ENCODE results near the gene CIDEB.

DNA sequence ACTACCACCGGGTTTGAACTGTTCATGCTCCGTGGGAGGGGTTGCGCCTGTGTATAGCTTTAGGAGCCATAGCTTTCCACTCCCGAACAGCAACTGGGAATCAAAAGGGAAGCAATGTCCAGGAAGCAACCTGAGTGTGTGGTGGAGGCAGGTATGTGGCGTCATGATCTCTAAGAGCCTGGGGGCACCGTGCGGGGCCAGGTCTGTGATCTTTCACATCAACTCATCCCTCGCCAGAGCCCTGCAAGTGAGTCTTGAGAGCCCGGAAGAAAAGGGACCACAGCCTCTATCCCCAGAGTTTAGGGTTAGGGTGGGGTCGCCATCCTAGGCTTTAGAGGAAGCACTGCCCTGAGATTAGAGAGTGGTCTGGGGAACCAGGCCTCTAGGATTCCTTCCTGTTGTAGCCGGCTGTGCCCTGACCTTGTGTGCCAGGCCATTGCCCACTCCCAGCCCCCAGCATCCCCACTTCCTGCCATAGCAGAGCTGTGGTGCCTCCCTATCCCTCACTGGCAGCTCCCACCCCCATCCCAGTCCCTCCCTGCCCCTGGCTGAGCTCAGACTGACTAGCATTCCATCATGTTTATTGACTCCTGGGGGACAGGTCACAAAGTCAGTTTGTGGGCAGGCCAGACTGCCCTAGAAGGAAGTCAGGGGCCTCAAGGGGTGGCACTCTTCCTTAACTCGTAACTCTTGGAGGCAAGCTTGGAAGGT, 27.8 kb upstream of the CIDEB start:
- TF ChIP-seq ESRRG (CRISPR knock-in tag; IDR thresholded peaks at IDR 0.05) (no peak), ZFP3 (CRISPR knock-in tag; IDR thresholded peaks at IDR 0.05) (no peak), RARB (CRISPR knock-in tag; IDR thresholded peaks at IDR 0.05) (no peak), CSDC2 (CRISPR knock-in tag; IDR thresholded peaks at IDR 0.05) (no peak), ZC3H10 (CRISPR knock-in tag; IDR thresholded peaks at IDR 0.05) (no peak), OSR1 (CRISPR knock-in tag; IDR thresholded peaks at IDR 0.05) (no peak), ZNF70 (CRISPR knock-in tag; IDR thresholded peaks at IDR 0.05) (no peak), BACH2 (CRISPR knock-in tag; IDR thresholded peaks at IDR 0.05; ENCODE audit: borderline replicate concordance) (no peak), TOX (CRISPR knock-in tag; IDR thresholded peaks at IDR 0.05; ENCODE audit: borderline replicate concordance) (no peak), ZNF565 (CRISPR knock-in tag; conservative IDR thresholded peaks at IDR 0.05; ENCODE audit: low read depth) (no peak), ZNF8 (CRISPR knock-in tag; IDR thresholded peaks at IDR 0.05) (no peak)
- TF ChIP-seq, protein P1, sequence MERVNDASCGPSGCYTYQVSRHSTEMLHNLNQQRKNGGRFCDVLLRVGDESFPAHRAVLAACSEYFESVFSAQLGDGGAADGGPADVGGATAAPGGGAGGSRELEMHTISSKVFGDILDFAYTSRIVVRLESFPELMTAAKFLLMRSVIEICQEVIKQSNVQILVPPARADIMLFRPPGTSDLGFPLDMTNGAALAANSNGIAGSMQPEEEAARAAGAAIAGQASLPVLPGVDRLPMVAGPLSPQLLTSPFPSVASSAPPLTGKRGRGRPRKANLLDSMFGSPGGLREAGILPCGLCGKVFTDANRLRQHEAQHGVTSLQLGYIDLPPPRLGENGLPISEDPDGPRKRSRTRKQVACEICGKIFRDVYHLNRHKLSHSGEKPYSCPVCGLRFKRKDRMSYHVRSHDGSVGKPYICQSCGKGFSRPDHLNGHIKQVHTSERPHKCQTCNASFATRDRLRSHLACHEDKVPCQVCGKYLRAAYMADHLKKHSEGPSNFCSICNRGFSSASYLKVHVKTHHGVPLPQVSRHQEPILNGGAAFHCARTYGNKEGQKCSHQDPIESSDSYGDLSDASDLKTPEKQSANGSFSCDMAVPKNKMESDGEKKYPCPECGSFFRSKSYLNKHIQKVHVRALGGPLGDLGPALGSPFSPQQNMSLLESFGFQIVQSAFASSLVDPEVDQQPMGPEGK (CRISPR knock-in tag; IDR thresholded peaks at IDR 0.05; ENCODE audit: borderline replicate concordance), result no peak
- TF ChIP-seq, protein P2, sequence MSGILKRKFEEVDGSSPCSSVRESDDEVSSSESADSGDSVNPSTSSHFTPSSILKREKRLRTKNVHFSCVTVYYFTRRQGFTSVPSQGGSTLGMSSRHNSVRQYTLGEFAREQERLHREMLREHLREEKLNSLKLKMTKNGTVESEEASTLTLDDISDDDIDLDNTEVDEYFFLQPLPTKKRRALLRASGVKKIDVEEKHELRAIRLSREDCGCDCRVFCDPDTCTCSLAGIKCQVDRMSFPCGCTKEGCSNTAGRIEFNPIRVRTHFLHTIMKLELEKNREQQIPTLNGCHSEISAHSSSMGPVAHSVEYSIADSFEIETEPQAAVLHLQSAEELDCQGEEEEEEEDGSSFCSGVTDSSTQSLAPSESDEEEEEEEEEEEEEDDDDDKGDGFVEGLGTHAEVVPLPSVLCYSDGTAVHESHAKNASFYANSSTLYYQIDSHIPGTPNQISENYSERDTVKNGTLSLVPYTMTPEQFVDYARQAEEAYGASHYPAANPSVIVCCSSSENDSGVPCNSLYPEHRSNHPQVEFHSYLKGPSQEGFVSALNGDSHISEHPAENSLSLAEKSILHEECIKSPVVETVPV (CRISPR knock-in tag; IDR thresholded peaks at IDR 0.05), result no peak
- TF ChIP-seq, protein P3, sequence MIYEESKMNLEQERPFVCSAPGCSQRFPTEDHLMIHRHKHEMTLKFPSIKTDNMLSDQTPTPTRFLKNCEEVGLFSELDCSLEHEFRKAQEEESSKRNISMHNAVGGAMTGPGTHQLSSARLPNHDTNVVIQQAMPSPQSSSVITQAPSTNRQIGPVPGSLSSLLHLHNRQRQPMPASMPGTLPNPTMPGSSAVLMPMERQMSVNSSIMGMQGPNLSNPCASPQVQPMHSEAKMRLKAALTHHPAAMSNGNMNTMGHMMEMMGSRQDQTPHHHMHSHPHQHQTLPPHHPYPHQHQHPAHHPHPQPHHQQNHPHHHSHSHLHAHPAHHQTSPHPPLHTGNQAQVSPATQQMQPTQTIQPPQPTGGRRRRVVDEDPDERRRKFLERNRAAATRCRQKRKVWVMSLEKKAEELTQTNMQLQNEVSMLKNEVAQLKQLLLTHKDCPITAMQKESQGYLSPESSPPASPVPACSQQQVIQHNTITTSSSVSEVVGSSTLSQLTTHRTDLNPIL (CRISPR knock-in tag; IDR thresholded peaks at IDR 0.05; ENCODE audit: low read depth), result no peak
